Nephron progenitor cell (in vitro differentiated cells): ENCODE measurements around the gene MAP6.
"Not testable (repeated sequence)": the region's sequence is repeated elsewhere in the genome, so short reads cannot be mapped to it uniquely, and the experiment has no call there.

ENCODE experiments used
- DNase-seq: peaks from one replicate; pipeline ENCODE4 v3.0.0; 2021
- H3K27ac Mint-ChIP-seq: 2 replicates; pipeline ENCODE4 v1.8.0; 2021; ENCODE audit warnings: mild to moderate bottlenecking, moderate library complexity, mixed read lengths
- H3K27me3 Mint-ChIP-seq: 2 replicates; pipeline ENCODE4 v1.8.0; 2021; ENCODE audit warnings: mild to moderate bottlenecking, low read depth, mixed read lengths; ENCODE audit not compliant: poor library complexity
- H3K36me3 Mint-ChIP-seq: 2 replicates; pipeline ENCODE4 v1.8.0; 2021; ENCODE audit warnings: low read depth, mixed read lengths
- H3K4me1 Mint-ChIP-seq: 2 replicates; pipeline ENCODE4 v1.8.0; 2021; ENCODE audit warnings: mixed read lengths
- H3K4me3 Mint-ChIP-seq: 2 replicates; pipeline ENCODE4 v1.8.0; 2021; ENCODE audit warnings: mild to moderate bottlenecking, moderate library complexity, mixed read lengths
- H3K9me3 Mint-ChIP-seq: 2 replicates; pipeline ENCODE4 v1.8.0; 2021; ENCODE audit warnings: mild to moderate bottlenecking, moderate library complexity, mixed read lengths
- CTCF ChIP-seq: fragments of 200-600 bp; sonication (generic); IDR thresholded peaks from 2 replicates; pipeline ENCODE4 v1.5.0; 2021; ENCODE audit warnings: antibody characterized with exemption

The MAP6 gene

GRCh38 chr11:75585293-75585670 lies 83.6 kb downstream of the MAP6 start:
- peak overlapping the region; percentile 76 for H3K27ac Mint-ChIP-seq
- peak overlapping the region; percentile 82 for H3K4me3 Mint-ChIP-seq
- H3K4me1 Mint-ChIP-seq = peaks cover 37% of the 10 kb centered on the region
- no peak for TF ChIP-seq CTCF
- peaks cover 7% of the 10 kb centered on the region for H3K27me3 Mint-ChIP-seq
- H3K9me3 Mint-ChIP-seq = no peaks in the 10 kb centered on the region
- no peaks in the 10 kb centered on the region for H3K36me3 Mint-ChIP-seq
- DNase-seq = no peak

- not testable (repeated sequence) for H3K27me3 Mint-ChIP-seq, H3K9me3 Mint-ChIP-seq, DNase-seq, H3K36me3 Mint-ChIP-seq
- Mint-ChIP-seq H3K4me1 (peaks cover 37% of the 10 kb centered on the region), H3K4me3 (peak overlapping the region; percentile 82), H3K27ac (peak overlapping the region; percentile 98)
These were observed 84.1 kb downstream of the MAP6 start for GRCh38 chr11:75584659-75585292.

- TF ChIP-seq CTCF = no peak
- DNase-seq = peak; percentile 56
- Mint-ChIP-seq H3K9me3 (no peaks in the 10 kb centered on the region), H3K36me3 (no peaks in the 10 kb centered on the region), H3K27me3 (peaks cover 4% of the 10 kb centered on the region), H3K4me1 (peaks cover 37% of the 10 kb centered on the region), H3K4me3 (peak overlapping the region; percentile 82), H3K27ac (peak overlapping the region; percentile 98)
These were observed 84.8 kb downstream of the MAP6 start for GRCh38 chr11:75583718-75584658.

- Mint-ChIP-seq H3K27ac (peak overlapping the region; percentile 39), H3K36me3 (no peaks in the 10 kb centered on the region), H3K4me1 (peaks cover 40% of the 10 kb centered on the region), H3K27me3 (peaks cover 7% of the 10 kb centered on the region), H3K9me3 (no peaks in the 10 kb centered on the region), H3K4me3 (peak overlapping the region; percentile 74)
- TF ChIP-seq CTCF = peak; percentile 40
- peak; percentile 80 for DNase-seq
These were observed 85.7 kb downstream of the MAP6 start for GRCh38 chr11:75582895-75583717.

- TF ChIP-seq CTCF = no peak
- no peak overlapping the region for H3K27ac Mint-ChIP-seq
- H3K4me3 Mint-ChIP-seq = peak overlapping the region; percentile 74
- H3K4me1 Mint-ChIP-seq = peaks cover 46% of the 10 kb centered on the region
- H3K27me3 Mint-ChIP-seq = peaks cover 7% of the 10 kb centered on the region
- DNase-seq = no peak
- no peaks in the 10 kb centered on the region for H3K9me3 Mint-ChIP-seq
- no peaks in the 10 kb centered on the region for H3K36me3 Mint-ChIP-seq
These were observed 86.3 kb downstream of the MAP6 start for GRCh38 chr11:75582506-75582894.

- Mint-ChIP-seq H3K4me1 (peaks cover 51% of the 10 kb centered on the region), H3K9me3 (no peaks in the 10 kb centered on the region), H3K27me3 (peaks cover 14% of the 10 kb centered on the region), H3K36me3 (no peaks in the 10 kb centered on the region), H3K4me3 (no peak overlapping the region), H3K27ac (no peak overlapping the region)
- TF ChIP-seq CTCF = no peak
- DNase-seq = no peak
These were observed 89.0 kb downstream of the MAP6 start for GRCh38 chr11:75579841-75580240.
